ENCODE measurements around the gene MOV10. TPM values are rescaled to one million over a fixed set of nuclear protein-coding genes. Genes with fewer than 3 reads are reported as not detected.

MOV10 gene
- total and polyA plus RNA-seq, 10 of the 15 experiments (the other 5 are each of a cell fraction or from before 2014, with no cell fraction given): 21.0 to 80.3 (median 49.8) TPM

GRCh38 chr1:112710586-112710985 is 36.1 kb downstream of the MOV10 start:
- SMC1A ChIA-PET (ENCODE audit: uncharacterized antibody, unreplicated experiment): interaction anchor here (1.3 to 5.1 kb wide), 4 partner anchors 89 to 319 kb away, joined by 3 to 47 read pairs (median 24); no protein-coding TSS in a partner anchor
- POLR2A ChIA-PET: no interaction called here
- intact Hi-C loops (cut with micrococcal nuclease; ENCODE audit: unreplicated experiment): loop anchor here (10.0 kb wide), 1 partner anchor 684 kb away; the partner anchor contains the start of gene MAGI3

More at GRCh38 chr1:112710586-112710985, 36.1 kb downstream of the MOV10 start:
- no peak for ATAC-seq
- ChIA-PET CTCF (interaction anchor here (0.6 to 5.9 kb wide), 8 partner anchors 8 to 318 kb away, joined by 3 to 122 read pairs (median 6); a partner anchor contains a TSS), RAD21 (ENCODE audit: unreplicated experiment) (interaction anchor here (0.6 to 5.6 kb wide), 4 partner anchors 11 to 319 kb away, joined by 3 to 53 read pairs (median 4); no protein-coding TSS in a partner anchor)
- H3K4me2 ChIP-seq (ENCODE audit: control insufficient read depth, insufficient read depth): no peak overlapping the region
- no peak for TF ChIP-seq NR2C2 (IDR thresholded peaks at IDR 0.05; ENCODE audit: borderline replicate concordance, control insufficient read depth, insufficient read length, low read depth)
- no peak for TF ChIP-seq CBFB (IDR thresholded peaks at IDR 0.05; ENCODE audit: low read depth)
- TF ChIP-seq ATF2 (IDR thresholded peaks at IDR 0.05; ENCODE audit: low read length): no peak
- TF ChIP-seq JUNB (IDR thresholded peaks at IDR 0.05): no peak
- TF ChIP-seq E2F4 (IDR thresholded peaks at IDR 0.05; ENCODE audit: low read depth, low read length): no peak
- no peak for TF ChIP-seq ZNF622 (IDR thresholded peaks at IDR 0.05)
- no peak for TF ChIP-seq E4F1 (IDR thresholded peaks at IDR 0.05; ENCODE audit: borderline replicate concordance, partially characterized antibody)
- TF ChIP-seq TCF12 (IDR thresholded peaks at IDR 0.05; ENCODE audit: low read depth, low read length): no peak
- TF ChIP-seq SRF (IDR thresholded peaks at IDR 0.05; ENCODE audit: low read depth in 2 of 2, low read length in 2 of 2): no peak
- no peak for TF ChIP-seq CBX3 (IDR thresholded peaks at IDR 0.05; ENCODE audit: borderline replicate concordance, low read depth)
- TF ChIP-seq IKZF2 (IDR thresholded peaks at IDR 0.05): no peak
- no peak for TF ChIP-seq FOS (IDR thresholded peaks at IDR 0.05; ENCODE audit: borderline replicate concordance, extremely low read depth, insufficient read length)
- no peak for TF ChIP-seq ATF3 (IDR thresholded peaks at IDR 0.05; ENCODE audit: borderline replicate concordance, extremely low read depth, low read depth, low read length)
- TF ChIP-seq NFYB (IDR thresholded peaks at IDR 0.05; ENCODE audit: insufficient read depth, low read depth, low read length): no peak
- TF ChIP-seq ZNF274 (IDR thresholded peaks at IDR 0.05; ENCODE audit: insufficient read depth, insufficient read length): no peak
- no peak for TF ChIP-seq RAD21 (IDR thresholded peaks at IDR 0.05; ENCODE audit: insufficient read depth, low read depth, low read length)
- TF ChIP-seq SMAD5 (IDR thresholded peaks at IDR 0.05; ENCODE audit: low read depth): no peak
- no peaks in the 10 kb centered on the region for H3K27me3 ChIP-seq (replicated peaks in 1 of 2; ENCODE audit: control insufficient read depth in 2 of 2, insufficient read depth in 2 of 2, low read length in 1 of 2)
- 61% methylated on average over 3 of the region's 3 CpGs for WGBS (ENCODE audit: insufficient coverage, insufficient replicate concordance, low lambda C conversion rate, missing lambda C conversion rate)
- no peak for FAIRE-seq
- H3K36me3 ChIP-seq (ENCODE audit: control insufficient read depth in 2 of 2, insufficient read depth in 2 of 2, low read length in 1 of 2): no peaks in the 10 kb centered on the region
- no peak overlapping the region for H2AFZ ChIP-seq (ENCODE audit: control insufficient read depth, low read depth, low read length)
- BruUV-seq (replicated peaks): no TSS peak
- H3K27ac ChIP-seq (ENCODE audit: control insufficient read depth, insufficient read depth): no peak overlapping the region
- no peak for DNase-seq (ENCODE audit: low read depth, low spot score)
- no peak overlapping the region for H3K9ac ChIP-seq (ENCODE audit: control insufficient read depth, insufficient read depth, low read length)
- peaks cover 11% of the 10 kb centered on the region for H3K79me2 ChIP-seq (ENCODE audit: control insufficient read depth, insufficient read depth, low read length)
- peaks cover 21% of the 10 kb centered on the region for H3K4me1 ChIP-seq (ENCODE audit: control insufficient read depth, insufficient read depth, low read length)
- H3K9me3 ChIP-seq (replicated peaks; ENCODE audit: control insufficient read depth, insufficient read depth, low read length): no peaks in the 10 kb centered on the region
- 0 out of 2 replicates have a peak, but pooled peaks cover 3% of the 10 kb centered on the region for H4K20me1 ChIP-seq (ENCODE audit: control insufficient read depth, insufficient read depth)
- no peak overlapping the region for H3K4me3 ChIP-seq
- in situ Hi-C loops (cut with MboI): no loop called here

Measured in GM12878 (cell line).